ENCODE data around the gene SMCO4.
"Not testable (repeated sequence)": the region's sequence is repeated elsewhere in the genome, so short reads cannot be mapped to it uniquely, and the experiment has no call there.

SMCO4 gene

GRCh38 chr11:93564895-93565294 is 21.7 kb upstream of the SMCO4 start:
- DNase-seq (ENCODE audit: low read depth, low spot score) = no peak
- H3K4me3 ChIP-seq (ENCODE audit: low read length) = no peak overlapping the region

GRCh38 chr11:93563857-93564256 is 20.7 kb upstream of the SMCO4 start:
- no peak overlapping the region for H3K4me3 ChIP-seq (ENCODE audit: low read length)
- DNase-seq (ENCODE audit: low read depth, low spot score) = no peak

DNA sequence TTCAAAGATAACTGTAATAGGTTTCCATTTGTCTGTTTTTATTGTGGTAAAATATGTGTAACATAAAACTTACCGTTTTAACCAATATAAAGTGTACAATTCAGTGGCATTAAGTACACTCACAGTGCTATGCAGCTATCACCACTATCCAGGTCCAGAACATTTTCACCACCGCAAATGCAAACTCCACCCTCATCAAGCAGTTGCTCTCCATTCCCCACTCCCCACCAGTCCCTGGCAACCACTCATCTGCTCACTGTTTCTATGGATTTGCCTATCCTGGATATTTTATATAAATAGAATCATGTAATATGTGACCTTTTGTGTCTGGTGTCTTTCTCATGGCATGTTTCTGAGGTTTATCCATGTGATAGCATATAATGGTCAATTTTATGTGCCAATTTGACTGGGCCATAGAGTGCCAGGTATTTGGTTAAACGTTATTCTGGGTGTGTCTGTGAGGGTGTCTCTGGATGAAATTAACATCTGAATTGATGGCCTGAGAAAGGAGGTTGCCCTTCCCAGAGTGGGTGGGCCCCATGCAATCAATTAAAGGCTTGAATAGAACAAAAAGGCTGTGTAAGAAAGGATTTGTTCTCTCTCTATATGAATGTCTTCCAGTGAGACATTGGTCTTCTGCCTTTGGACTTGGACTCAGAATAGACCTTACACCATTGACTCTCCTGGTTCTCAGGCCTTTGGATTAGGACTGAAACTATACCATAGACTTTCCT is 17.2 kb upstream of the SMCO4 start:
- H3K4me3 ChIP-seq (ENCODE audit: low read length) = no peak overlapping the region
- DNase-seq (ENCODE audit: low read depth, low spot score) = no peak

DNA sequence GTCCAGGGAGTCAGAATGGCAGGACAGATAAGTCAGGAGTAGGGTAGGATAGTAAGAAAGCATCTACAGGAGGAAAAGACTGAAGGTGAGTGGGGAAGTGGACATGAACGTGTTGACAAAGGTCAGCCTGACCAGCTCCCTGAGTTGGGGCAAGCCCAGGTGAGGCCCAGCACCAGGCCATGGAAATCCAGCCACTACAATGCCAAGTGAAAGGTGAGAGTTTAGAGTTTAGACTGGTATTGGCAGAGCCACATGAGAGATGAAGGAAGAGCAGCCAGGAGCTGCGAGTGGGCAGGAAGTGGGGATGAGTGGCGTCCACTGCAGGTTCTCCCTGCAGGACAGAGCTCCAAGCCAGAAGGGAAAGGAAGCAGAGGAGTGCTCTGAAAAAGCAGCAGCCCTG is 16.5 kb upstream of the SMCO4 start:
- H3K4me3 ChIP-seq (ENCODE audit: low read length) = no peak overlapping the region
- DNase-seq (ENCODE audit: low read depth, low spot score) = no peak

- no peak overlapping the region for H3K4me3 ChIP-seq (ENCODE audit: low read length)
- no peak for DNase-seq (ENCODE audit: low read depth, low spot score)
Measured at GRCh38 chr11:93552874-93553273, 9.7 kb upstream of the SMCO4 start.

DNA sequence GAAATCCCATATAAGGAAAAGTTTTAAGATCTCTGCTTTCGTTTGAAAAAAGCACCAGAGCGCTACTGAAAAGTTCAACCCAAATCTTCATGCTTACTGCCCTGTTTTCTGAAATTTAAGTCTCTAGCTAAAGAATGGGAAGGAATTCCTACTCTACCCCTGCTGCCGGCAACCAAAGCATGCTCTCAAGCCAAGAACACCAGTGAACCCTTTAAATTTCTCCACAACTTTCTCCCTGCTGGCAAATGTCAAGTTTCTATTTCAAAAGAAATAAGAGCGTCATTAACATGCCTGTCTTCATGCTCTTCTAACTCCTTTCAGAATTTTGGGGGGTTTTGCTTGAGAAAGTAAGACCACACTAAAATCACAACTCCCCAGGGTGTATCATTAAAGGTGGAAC is 6.8 kb upstream of the SMCO4 start:
- H3K4me3 ChIP-seq (ENCODE audit: low read length) = no peak overlapping the region
- DNase-seq (ENCODE audit: low read depth, low spot score) = no peak

GRCh38 chr11:93548679-93549319 is 5.6 kb upstream of the SMCO4 start:
- no peak overlapping the region for H3K4me3 ChIP-seq (ENCODE audit: low read length)
- DNase-seq (ENCODE audit: low read depth, low spot score) = no peak

GRCh38 chr11:93547773-93548172 is 4.6 kb upstream of the SMCO4 start:
- H3K4me3 ChIP-seq (ENCODE audit: low read length) = no peak overlapping the region
- DNase-seq (ENCODE audit: low read depth, low spot score) = no peak

- no peak for DNase-seq (ENCODE audit: low read depth, low spot score)
- no peak overlapping the region for H3K4me3 ChIP-seq (ENCODE audit: low read length)
Measured at GRCh38 chr11:93547028-93547427, 3.8 kb upstream of the SMCO4 start.

DNA sequence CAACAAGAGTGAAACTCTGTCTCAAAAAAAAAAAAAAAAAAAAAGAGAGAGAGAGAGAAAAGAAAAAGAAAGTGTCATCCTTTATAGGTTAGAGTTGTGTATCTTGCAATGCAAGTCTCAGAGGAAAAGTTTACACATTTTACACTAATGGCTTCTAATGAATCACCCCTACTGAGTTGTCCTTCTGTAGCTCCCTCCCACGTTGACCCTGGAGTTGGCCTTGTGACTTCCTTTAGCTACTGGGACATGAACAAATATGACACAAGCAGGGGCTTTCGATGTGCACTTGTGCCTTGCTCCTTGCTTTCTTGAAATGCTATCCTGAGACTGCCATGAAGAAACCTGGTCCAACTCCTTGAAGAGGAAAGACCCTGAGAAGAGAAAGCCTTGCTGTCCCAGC is 2.4 kb upstream of the SMCO4 start:
- DNase-seq (ENCODE audit: low read depth, low spot score) = no peak
- H3K4me3 ChIP-seq (ENCODE audit: low read length) = no peak overlapping the region

DNA sequence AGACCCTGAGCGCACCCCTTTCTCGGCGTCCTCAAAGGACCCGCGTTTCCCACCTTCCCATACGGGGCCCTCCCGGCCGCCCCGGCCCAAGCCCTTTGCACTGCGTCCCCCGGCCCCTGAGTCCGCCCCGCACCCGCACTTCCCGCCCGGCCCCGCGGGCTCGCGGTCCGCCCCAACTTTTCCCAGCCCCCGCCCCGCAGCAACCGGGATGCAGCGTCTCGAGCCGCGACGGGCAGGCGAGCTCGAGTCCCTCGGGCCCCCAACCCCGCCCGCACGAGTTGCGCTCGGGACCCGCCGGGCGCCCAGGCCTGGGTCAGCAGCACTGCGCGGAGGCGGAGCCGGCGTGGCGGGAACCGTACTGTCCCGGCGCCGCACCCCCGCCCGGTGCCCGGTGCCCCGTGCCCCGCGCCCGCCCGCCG is 371 bp downstream of the SMCO4 start:
- H3K4me3 ChIP-seq (ENCODE audit: low read length) = peak overlapping the region; percentile 68
- DNase-seq (ENCODE audit: low read depth, low spot score) = no peak

DNA sequence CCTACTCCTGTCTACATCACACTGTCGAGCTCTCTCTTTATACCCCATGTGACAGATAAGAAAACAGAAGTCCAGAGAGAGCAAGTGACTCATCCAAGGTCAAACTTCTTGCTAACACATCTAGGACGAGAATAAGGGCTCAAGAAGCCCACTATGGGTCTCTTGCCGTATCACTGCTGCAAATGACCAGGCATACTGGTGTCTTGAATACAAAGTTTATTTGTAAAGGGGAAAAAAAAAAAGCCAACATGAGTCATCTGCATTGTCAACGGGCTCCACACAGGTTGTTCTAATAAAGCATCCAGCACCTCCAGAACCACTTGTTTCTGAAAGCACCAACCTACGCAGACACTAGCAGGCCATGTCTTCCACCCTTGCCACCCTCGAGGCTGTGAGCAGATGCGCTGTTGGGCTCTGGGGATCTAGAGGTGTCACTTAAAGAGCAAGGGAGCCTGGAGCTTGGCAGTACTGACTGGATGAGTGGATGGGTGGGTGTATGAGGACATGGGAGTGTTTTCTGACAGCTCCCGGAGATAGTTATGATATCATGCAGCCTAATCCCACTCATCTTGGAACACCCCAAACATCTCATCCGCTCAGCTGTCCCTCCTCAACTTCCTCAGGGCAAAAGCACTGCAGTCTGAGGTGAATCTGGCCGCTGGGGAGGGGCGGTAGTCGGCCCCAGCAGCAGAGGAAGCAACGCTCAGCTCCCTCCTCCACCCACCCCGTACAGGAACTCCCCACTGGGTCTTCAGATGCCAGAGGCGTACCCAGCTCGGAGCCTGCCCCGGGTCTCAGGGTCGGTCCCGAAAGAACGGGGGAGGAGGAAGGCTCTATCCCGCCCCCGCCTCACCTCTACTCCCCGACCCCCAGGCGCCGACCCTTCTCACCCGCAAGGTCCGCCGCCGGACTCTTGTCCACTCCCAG is 1.0 kb downstream of the SMCO4 start:
- H3K4me3 ChIP-seq (ENCODE audit: low read length) = peak overlapping the region; percentile 68
- no peak for DNase-seq (ENCODE audit: low read depth, low spot score)

DNA sequence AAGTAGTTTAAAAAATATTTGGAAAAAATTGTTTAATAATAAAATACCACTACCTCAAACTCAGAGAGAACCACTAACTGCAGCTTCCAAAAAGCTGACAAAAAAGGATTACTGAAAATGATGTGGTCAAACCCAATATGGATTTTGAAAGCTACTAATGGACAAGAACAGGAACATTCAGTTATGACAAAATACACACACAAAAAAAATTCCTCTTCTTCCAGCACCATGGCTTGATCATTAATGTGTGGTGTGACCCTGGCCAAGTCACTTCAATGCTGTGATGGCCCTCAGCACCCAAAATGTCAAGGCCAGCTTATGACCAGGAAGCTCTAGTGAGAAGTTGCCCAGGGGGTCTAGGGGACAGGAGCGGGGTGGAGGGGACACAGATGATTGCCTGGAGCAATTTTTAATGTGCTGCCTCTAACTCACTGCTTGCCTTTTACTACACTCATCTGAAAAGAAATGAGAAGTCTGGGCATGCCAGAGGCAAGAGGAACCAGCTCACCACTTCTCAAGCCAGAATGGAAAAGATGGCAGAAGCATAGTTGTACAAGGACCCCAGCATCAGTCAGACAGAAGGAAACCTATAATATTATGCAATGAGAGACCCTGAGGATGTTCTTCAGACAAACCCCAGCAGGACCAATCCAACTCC is 2.2 kb downstream of the SMCO4 start:
- no peak for DNase-seq (ENCODE audit: low read depth, low spot score)
- H3K4me3 ChIP-seq (ENCODE audit: low read length) = no peak overlapping the region

- H3K4me3 ChIP-seq (ENCODE audit: low read length) = no peak overlapping the region
- no peak for DNase-seq (ENCODE audit: low read depth, low spot score)
Measured at GRCh38 chr11:93540337-93540736, 2.9 kb downstream of the SMCO4 start.

GRCh38 chr11:93537767-93538261 is 5.4 kb downstream of the SMCO4 start:
- DNase-seq (ENCODE audit: low read depth, low spot score) = no peak
- H3K4me3 ChIP-seq (ENCODE audit: low read length) = no peak overlapping the region

DNA sequence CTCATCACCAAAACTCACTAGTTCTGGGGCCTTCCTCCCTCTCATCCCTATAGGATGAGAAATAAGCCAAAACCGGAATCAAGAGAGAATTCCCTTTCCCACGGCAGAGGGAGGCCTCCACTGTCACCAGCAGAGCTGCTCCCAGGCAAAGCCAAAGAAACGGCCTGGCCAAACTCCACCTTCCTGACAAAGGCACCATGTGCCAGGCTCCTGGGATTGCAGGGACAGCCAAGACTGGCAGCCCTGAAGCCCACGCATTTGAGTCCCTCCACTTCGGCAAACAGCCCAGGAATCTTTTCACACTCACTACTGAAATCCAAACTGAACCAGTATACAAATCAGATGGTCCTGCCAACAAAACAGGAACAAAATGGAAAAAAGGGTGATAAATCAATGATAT is 6.1 kb downstream of the SMCO4 start:
- no peak overlapping the region for H3K4me3 ChIP-seq (ENCODE audit: low read length)
- DNase-seq (ENCODE audit: low read depth, low spot score) = no peak

DNA sequence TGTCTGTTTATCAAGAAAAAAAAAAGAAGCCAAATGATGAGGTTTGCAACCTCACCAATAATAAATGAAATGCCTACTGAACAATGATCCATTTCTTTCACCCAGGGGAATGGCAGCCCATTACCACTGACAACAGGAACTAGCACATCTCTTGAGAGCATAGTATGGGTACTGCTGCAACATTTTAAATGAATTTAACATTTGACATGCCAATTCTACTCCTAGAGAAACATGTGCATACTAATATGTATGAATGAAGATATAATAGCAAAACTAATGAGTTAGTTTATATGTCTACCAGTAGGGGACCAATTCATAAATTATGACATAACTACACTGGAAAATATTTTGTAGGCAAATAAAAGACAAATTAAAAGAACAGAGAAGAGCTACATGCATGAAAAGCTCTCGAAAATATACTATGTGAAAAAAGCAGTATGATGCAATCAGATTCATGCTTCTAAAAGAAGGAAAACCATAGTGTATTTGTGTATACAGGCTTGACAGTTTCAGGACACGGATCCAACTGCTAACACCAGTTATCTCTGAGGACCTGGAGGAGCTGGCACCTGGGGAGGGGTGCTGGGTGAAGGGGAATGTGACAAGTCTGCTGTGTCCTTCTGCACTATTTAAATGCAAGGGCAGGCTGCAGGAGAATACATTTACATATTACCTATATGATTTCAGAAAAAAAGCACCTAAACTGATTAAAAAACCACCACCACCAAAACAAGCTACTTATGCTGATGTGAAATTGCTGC is 6.9 kb downstream of the SMCO4 start:
- no peak overlapping the region for H3K4me3 ChIP-seq (ENCODE audit: low read length)
- no peak for DNase-seq (ENCODE audit: low read depth, low spot score)

DNA sequence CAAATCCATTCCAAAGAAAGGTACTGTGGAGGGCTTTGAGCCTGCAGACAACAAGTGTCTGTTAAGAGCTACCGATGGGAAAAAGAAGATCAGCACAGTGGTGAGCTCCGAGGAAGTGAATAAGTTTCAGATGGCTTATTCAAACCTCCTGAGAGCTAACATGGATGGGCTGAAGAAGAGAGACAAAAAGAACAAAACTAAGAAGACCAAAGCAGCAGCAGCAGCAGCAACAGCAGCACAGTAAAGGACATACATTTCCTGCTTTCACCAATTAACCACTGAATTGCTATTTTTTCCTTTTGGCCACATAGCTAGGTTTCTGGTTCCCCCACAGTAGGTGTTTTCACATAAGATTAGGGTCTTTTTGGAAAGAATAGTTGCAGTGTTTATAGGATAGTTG is 7.6 kb downstream of the SMCO4 start:
- DNase-seq (ENCODE audit: low read depth, low spot score); H3K4me3 ChIP-seq (ENCODE audit: low read length): not testable (repeated sequence)

- DNase-seq (ENCODE audit: low read depth, low spot score) = no peak
- H3K4me3 ChIP-seq (ENCODE audit: low read length) = no peak overlapping the region
Measured at GRCh38 chr11:93532806-93533205, 10.4 kb downstream of the SMCO4 start.
